HS-5 (cell line): ENCODE measurements around the gene VMAC.
"Not testable (repeated sequence)": the region's sequence is repeated elsewhere in the genome, so short reads cannot be mapped to it uniquely, and the experiment has no call there.

ENCODE experiments used
- DNase-seq: peaks from one replicate; pipeline ENCODE4 v3.0.0-alpha.2; 2012; ENCODE audit warnings: low read depth

The VMAC gene

DNA sequence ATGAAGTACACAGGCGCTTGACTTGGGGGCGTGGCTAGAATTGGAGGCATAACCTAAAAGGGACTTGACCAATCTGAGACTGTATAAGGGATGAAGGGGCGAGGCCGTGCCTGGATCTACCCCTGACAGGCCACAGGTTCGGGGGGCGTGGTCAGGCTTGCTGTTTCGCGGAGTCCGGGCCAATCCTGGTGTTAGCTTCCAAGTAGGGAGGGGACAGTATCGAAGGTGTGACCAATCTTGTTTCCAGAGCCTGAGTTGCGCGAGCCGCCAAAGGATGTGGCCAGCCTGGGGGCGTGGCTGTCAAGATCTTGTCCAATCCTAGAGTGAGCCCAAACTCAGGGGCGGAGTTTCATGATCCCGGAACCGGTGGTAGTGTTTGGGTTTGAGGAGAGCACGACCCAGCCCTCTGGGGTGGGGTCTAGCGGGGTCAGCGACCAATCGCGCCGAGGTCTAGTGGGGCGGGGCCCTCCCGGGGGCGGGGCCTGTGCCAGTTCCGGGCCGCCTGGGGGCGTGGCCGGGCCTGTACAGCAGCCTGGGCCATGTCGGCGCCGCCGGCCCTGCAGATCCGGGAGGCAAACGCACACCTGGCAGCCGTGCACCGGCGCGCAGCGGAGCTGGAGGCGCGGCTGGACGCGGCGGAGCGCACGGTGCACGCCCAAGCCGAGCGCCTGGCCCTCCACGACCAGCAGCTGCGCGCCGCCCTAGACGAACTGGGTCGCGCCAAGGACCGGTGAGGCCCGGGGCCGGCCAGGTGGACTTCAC lies at the start of gene VMAC:
TSS of gene VMAC (plus strand) at position 521 of the 762 bp plus-strand sequence. CDS start at position 540, 19 bp downstream.
- DNase-seq: peak; percentile 99

DNA sequence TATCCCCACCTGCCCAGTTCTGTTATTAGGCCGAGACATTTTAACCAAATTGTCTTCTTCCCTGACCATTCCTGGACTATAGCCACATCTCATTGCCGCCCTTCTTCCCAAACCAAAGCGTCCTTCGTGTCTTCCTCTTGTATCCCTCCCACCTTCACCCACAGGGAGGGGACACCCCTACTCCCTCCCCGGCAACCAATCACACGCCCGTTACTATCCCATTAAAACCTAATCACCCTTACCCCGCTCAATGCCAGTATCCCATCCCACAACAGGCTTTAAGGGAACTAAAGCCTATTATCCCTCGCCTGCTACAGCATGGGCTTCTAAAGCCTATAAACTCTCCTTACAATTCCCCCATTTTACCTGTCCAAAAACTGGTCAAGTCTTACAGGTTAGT lies 49.5 kb upstream of the VMAC start:
- DNase-seq: not testable (repeated sequence)

GRCh38 chr19:5857203-5858081 lies 47.2 kb upstream of the VMAC start:
- no peak for DNase-seq

DNA sequence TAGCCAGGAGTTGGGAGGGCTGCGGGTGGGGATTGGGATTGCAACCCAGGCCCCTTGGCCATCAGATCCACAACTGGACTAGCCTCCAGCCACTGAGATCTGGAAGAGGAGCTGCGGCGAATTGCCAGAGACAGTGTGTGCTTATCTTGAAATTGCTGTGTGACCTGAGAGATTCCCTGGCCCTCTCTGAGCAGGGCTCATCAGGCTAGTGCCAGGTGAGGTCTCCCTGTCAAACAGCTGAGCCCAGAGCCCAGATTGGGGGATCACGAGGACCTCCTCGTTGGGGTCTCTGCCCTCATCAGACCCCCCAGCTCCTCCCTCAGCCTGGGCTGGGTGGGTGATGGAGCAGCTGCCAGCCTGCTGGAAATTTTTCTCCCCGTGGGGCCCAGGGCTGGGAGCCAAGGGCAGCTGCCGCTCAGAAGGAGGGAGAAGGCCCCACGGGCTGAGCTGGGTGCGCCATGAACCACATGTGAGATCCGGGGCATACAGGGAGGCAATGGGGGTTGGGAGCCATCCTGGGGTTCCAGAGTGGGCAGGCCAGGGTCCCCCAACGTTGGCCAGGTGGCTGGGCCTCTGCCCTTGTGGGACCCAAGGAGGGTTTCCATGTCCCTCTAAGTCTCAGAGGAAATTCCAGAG lies 41.5 kb upstream of the VMAC start:
- DNase-seq: no peak

DNA sequence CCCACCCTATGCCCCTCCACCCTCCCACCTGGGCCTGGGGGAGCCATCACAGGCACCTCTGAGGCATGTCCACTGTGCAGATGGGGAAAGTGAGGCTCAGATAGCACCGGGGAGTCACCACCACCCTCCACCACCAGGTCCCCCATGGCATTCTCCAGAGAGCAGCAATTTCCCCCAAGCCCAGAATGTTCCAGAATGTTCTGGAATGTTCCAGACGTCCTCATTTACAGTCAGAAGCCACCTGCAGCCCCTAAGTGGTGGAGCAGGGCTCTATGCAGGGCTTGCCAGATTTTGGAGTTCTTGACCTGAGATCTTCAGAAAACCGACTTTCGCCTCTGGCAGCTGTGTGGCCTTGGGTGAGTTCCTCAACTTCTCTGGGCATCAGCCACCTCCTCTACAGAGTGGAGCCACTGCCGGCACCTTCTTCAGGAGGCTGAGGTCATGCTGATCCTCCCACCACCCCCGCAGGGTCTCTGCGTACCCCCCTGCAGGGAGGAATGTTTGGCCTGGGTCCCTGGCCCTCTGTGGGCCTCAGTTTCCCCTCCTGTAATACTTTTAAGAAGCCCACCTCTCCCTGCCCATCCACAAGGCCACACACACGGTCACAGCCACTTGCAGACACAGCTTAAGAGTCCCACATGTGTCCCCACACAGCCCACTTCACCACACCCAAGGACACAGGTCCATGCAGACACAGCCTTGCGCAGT lies 40.5 kb upstream of the VMAC start:
- DNase-seq: no peak

DNA sequence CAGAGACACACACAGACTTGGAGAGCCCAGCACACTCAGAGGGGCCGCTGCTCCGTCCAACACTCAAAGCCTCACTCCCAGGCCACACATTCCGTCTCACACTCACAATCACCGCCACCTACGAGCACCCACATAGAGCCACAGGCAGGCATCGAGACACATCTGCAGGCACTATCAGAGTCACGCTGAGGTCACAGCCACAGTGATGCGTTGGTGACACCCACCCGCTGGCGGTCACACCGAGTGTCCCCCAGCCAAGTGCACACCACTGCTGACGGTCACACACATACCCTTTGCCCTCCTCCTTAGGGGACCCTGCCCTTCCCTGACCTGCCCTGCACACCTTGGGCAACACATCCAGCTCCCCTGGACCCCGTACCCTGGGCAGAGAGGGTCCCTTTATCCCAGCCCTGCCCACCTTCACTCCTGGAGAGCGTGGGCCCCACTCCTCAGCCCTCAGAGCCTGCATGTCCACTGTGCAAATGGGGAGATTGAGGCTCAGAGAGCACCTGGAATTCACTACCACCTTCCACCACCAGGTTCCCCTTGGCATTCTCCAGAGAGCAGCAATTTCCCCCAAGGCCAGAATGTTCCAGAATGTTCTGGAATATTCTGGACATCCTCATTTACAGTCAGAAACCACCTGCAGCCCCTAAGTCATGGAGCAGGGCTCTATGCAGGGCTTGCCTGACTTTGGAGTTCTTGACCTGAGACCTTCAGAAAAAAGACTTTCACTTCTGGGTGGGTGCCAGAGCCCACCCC lies 39.8 kb upstream of the VMAC start:
- DNase-seq: no peak

GRCh38 chr19:5865772-5866171 lies 38.9 kb upstream of the VMAC start:
- no peak for DNase-seq

DNA sequence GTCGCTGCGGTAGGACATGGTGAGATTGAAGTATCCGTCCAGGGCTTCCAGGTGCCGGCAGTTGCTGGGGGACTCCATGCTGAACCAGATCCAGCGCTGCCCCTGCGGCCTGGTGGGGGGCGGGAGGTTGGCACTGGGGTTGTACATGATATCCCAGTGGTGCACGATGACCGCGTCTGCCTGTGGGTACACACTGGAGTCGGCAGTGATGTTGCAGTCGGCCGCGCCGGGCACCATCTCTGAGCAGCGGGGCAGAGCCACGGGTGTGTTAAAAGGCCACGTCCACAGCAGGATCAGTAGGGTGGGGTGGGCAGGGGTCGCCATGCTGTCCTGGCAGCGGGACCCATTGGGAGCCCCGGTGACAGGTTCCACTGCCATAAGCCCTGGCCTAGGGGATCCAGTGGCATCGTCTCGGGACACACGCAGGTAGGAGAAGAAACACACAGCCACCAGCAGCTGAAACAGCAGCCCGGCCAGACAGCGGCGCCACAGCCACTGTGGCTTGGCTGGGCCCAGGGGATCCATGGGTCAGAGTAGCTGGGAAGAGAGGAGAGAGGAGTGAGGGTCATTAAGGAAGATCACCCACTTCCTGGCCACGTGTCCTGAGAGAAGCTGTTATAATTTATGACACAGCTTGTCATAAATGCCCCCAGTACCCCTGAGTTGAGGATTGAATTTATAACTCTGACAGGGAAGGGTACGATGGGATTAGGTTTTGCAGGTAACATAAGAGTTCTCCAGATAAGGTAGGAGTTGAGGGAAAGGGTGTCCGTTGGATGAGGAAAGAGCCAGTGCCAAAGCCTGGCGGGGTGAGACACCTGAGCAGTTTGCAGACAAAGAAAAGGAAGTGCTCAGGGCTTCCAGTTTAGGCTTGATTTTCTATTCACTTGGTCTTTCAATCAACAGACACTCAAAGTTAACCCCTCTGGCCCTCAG lies 37.2 kb upstream of the VMAC start:
- no peak for DNase-seq

DNA sequence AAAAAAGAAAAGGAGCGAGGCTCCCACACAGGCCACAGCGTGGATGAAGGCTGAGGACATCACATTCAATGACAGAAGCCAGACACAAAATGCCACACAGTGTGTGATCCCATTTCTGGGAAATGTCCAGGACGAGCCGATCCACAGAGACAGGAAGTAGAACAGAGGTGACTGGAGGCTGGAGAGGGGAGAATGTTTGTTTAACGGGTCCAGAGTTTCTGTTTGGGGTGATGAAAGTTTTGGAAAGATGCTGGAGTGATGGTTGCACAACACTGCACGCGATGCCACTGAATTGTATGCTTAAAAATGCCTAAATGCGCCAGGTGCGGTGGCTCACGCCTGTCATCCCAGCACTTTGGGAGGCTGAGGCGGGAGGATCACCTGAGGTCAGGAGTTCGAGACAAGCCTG lies 33.7 kb upstream of the VMAC start:
- DNase-seq: no peak

GRCh38 chr19:5873617-5874199 lies 31.0 kb upstream of the VMAC start:
- DNase-seq: no peak

DNA sequence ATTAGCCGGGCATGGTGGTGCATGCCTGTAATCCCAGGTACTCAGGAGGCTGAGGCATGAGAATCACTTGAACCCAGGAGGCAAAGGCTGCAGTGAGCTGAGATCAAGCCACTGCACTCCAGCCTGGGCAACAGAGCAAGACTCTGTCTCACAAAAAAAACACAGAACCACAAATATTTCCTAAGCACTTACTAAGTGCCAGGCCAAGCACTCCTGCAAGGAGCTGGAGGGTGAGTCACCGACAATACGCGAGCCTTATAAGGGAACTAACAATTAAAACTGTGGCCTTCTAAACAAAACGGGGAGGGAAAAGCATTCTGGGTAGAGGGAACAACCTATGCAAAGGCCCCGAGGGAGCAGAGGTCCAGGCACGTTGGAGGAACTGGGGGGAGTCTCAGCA lies 30.2 kb upstream of the VMAC start:
- DNase-seq: not testable (repeated sequence)

- DNase-seq: no peak
These were observed 27.2 kb upstream of the VMAC start for GRCh38 chr19:5877427-5877826.

DNA sequence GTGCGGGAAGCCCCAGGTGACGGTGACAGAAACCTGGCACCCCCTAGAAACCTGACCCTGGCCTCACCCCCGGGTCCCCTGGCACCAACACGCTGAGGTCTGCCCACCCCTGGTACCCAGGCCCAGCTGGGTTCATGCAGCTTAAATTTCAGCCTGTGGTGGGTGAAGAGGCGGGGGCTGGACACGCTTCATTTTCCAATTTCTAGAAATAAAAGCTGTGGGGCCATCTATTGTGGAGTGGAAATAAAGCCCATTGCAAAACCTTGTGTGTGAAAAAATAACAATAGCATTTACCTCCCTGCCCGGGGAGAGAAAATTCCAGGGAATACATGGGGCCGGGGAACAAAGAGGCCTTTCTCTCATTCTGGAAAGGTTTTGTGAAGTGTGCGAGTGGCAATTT lies 26.8 kb upstream of the VMAC start:
- no peak for DNase-seq

GRCh38 chr19:5880196-5880595 lies 24.5 kb upstream of the VMAC start:
- DNase-seq: no peak

- DNase-seq: no peak
These were observed 24.0 kb upstream of the VMAC start for GRCh38 chr19:5880604-5881078.

DNA sequence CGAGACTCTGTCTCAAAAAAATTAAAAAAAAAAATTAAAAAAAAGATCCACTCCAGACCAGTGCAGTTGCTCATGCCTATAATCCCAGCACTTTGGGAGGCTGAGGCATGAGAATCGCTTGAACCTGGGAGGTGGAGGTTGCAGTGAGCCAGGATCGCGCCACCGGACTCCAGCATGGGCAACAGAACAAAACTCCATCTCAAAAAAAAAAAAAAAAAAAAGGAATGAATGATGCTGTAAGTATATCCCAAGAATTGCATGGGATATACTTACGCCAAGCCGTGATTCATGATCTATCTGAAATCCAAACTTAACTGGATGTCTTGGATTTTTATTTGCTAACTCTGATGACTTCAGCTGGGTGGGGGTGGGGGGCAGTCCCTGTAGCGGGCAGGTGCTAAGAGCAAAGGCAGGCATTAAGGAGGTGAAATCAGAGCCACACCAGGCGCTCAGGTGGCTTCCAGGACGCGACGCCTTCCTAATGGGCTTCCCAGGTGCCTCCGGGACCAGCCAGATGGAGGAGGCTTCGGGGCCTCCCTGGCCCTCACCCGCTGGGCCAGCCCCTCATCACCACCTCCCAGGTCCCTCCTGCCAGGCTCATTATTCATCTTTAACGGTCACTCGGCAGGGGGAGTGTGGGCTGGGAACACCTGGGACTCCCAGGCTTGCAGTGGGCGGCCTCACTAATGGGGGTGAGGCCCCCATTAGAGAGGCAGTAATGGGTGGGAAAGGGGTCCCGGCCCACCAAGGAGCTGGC lies 23.0 kb upstream of the VMAC start:
- no peak for DNase-seq

- DNase-seq: no peak
These were observed 22.2 kb upstream of the VMAC start for GRCh38 chr19:5882421-5882968.

DNA sequence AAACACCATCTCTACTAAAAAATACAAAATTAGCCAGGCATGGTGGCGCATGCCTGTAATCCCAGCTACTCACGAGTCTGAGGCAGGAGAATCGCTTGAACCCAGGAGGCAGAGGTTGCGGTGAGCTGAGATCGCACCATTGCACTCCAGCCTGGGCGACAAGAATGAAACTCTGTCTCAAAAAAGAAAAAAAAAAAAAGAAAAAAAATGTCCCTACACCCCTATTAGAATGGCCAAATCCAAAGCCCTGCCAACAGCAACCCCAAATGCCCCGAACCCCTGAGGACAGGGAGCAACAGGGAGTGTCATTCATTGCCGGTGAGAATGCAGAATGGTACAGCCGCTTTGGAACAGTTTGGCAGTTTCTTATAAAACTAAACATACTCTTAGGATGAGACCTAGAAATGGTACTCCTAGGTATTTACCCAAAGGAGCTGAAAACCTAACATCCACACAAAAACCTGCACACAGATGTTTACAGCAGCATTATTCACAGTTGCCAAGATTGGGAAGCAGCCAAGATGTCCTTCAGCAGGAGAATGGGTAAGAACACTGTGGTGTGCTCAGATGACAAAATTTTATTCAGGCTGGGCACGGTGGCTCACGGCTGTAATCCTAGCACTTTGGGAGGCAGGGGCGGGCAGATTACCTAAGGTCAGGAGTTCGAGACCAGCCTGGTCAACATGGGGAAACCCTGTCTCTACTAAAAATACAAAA lies 21.4 kb upstream of the VMAC start:
- not testable (repeated sequence) for DNase-seq
